GM12874 (cell line): ENCODE data around the gene DEPDC1B.

ENCODE experiments used
- TF ChIP-seq, protein P1 (sequence below): IDR thresholded peaks from 2 replicates; pipeline ENCODE4 v1.5.1; 2011; ENCODE audit warnings: low read depth, mild to moderate bottlenecking, control low read depth, low read length, moderate library complexity; ENCODE audit not compliant: insufficient read depth

The DEPDC1B gene

DNA sequence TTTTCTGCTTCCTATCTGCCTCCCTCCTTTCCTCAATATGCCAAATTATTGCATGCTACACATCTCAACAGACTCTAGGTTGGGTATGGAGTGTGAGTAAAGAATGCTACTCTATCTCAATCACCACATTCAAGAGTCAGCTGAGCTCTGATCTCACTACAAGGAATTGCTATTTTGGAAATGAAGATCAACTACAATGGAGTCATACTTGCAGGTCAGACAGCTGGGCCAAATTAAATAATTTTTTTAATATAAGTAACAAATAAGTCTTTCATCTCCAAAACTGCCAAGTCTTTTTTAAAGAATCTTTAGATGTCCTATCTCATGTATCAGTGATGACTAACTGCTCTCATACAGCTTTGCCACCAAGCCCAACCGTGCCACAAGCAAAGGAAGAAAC is 64.0 kb downstream of the DEPDC1B start:
- TF ChIP-seq, protein P1, sequence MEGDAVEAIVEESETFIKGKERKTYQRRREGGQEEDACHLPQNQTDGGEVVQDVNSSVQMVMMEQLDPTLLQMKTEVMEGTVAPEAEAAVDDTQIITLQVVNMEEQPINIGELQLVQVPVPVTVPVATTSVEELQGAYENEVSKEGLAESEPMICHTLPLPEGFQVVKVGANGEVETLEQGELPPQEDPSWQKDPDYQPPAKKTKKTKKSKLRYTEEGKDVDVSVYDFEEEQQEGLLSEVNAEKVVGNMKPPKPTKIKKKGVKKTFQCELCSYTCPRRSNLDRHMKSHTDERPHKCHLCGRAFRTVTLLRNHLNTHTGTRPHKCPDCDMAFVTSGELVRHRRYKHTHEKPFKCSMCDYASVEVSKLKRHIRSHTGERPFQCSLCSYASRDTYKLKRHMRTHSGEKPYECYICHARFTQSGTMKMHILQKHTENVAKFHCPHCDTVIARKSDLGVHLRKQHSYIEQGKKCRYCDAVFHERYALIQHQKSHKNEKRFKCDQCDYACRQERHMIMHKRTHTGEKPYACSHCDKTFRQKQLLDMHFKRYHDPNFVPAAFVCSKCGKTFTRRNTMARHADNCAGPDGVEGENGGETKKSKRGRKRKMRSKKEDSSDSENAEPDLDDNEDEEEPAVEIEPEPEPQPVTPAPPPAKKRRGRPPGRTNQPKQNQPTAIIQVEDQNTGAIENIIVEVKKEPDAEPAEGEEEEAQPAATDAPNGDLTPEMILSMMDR: no peak

- TF ChIP-seq, protein P1: no peak
Observed at GRCh38 chr5:60634051-60634450, 65.9 kb downstream of the DEPDC1B start.

GRCh38 chr5:60633341-60633740 is 66.6 kb downstream of the DEPDC1B start:
- TF ChIP-seq, protein P1: no peak

- TF ChIP-seq, protein P1: no peak
Observed at GRCh38 chr5:60632153-60632552, 67.8 kb downstream of the DEPDC1B start.

DNA sequence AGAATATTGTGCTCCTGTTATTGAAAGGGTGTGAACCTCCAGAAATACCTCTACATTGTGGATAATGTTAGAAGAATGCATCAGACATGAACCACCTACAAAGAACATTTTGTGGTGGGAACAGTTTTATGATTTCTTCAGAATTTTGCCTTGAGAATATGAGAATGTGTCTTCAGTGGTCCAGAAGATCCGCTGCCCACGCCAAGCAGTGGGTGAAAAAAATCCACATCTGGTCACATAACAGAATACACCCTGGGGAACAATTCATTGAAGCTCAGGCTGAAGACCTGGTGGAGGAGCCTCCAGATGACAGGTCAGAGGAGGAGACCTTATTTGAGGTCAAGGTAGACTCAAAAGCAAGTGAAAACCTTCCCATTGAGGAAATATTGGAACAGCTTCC is 69.1 kb downstream of the DEPDC1B start:
- TF ChIP-seq, protein P1: no peak

DNA sequence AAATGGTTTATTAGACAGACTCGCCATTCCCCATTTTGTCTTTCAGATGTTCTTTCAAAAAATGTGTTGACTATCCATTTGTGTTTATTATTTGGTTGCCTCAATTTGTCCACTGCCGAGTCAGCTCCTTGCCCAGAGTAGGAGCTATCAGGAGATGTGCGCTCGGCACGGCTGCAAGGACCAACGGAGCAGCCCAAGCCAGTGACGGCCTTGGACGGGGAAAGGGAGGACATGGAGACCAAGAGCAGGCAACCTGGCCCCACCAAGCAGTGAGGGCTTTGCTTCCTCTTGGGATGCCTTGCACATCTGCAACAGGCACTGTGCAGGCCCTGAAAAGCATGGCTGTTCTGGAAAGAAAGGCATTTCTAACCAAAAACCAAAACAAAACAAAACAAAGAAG is 69.8 kb downstream of the DEPDC1B start:
- TF ChIP-seq, protein P1: no peak

GRCh38 chr5:60613826-60614225 is 86.1 kb downstream of the DEPDC1B start:
- TF ChIP-seq, protein P1: no peak

DNA sequence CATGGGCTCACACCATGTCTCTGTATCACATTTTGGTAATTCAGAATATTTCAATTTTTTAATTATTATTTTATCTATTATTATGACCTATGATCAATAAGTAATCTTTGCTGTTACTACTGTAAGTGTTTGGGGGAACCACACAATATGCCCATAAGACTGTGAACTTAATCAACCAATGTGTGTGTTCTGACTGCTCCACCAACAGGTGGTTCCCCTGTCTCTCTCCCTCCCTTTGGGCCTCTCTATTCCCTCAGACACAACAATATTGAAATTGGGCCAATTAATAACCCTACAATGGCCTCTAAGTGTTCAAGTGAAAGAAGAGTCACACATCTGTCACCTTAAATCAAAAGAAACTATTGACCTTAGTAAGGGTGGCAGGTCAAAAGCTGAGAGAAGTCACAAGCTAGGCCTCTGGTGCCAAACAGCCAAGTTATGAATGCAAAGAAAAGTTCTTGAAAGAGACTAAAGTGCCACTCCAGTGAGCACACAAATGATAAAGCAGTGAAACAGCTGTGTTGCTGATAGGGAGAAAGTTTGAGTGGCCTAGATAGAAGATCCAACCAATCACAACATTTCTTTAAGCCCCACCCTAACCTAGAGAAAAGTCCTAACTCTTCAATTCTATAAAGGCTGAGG is 88.7 kb downstream of the DEPDC1B start:
- TF ChIP-seq, protein P1: no peak
